Ovary (tissue), 3 donors: ENCODE data around the gene ST6GAL1.

ENCODE experiments used
- POLR2A ChIP-seq: fragments of 450-650 bp; IDR thresholded peaks from one replicate; pipeline ENCODE4 v1.6.1; 2017; ENCODE audit warnings: antibody characterized with exemption, mild to moderate bottlenecking, moderate library complexity
- TF ChIP-seq, protein P1 (sequence below), 3 donors: fragments of 450-650 bp in 2 of 3; fragments of 200-600 bp in 1 of 3; IDR thresholded peaks; one replicate each; pipeline versions ENCODE4 v1.5.1 to v1.8.0; 2016 to 2022; ENCODE audit warnings: antibody characterized with exemption in 3 of 3, mild to moderate bottlenecking in 1 of 3
- donor health status: DM: no; HTN: no; CAD: no.

DNA sequence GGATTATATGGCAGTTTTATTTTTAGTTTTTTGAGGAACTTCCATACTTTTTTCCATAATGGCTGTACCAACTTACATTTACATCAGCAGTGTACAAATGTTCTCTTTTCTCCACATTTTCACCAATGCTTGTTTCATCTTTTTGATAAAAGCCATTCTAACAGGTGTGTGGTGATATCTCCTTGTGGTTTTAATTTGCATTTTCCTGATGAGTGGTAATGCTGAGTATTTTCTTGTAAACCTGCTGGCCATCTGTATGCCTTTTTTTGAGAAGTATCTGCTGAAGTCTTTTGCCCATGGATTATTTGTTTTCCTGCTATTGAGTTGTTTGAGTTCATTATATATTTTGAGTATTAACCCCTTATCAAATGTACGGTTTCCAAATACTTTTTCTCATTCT lies 158.4 kb downstream of the ST6GAL1 start:
- TF ChIP-seq, protein P1, sequence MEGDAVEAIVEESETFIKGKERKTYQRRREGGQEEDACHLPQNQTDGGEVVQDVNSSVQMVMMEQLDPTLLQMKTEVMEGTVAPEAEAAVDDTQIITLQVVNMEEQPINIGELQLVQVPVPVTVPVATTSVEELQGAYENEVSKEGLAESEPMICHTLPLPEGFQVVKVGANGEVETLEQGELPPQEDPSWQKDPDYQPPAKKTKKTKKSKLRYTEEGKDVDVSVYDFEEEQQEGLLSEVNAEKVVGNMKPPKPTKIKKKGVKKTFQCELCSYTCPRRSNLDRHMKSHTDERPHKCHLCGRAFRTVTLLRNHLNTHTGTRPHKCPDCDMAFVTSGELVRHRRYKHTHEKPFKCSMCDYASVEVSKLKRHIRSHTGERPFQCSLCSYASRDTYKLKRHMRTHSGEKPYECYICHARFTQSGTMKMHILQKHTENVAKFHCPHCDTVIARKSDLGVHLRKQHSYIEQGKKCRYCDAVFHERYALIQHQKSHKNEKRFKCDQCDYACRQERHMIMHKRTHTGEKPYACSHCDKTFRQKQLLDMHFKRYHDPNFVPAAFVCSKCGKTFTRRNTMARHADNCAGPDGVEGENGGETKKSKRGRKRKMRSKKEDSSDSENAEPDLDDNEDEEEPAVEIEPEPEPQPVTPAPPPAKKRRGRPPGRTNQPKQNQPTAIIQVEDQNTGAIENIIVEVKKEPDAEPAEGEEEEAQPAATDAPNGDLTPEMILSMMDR (IDR thresholded peaks at IDR 0.05) = no peak
- TF ChIP-seq POLR2A = no peak
